Measurements from ENCODE around the gene CPD.
A peak's percentile ranks its signal among the peaks of the same experiment; 100 is the strongest.
"Not testable (repeated sequence)": the region's sequence is repeated elsewhere in the genome, so short reads cannot be mapped to it uniquely, and the experiment has no call there.

The CPD gene

GRCh38 chr17:30378825-30379302 lies at the start of gene CPD:
Gene CPD (plus strand): TSS chr17:30378927. CDS start chr17:30378981, 54 bp downstream.
- peak; percentile 95 for DNase-seq

DNA sequence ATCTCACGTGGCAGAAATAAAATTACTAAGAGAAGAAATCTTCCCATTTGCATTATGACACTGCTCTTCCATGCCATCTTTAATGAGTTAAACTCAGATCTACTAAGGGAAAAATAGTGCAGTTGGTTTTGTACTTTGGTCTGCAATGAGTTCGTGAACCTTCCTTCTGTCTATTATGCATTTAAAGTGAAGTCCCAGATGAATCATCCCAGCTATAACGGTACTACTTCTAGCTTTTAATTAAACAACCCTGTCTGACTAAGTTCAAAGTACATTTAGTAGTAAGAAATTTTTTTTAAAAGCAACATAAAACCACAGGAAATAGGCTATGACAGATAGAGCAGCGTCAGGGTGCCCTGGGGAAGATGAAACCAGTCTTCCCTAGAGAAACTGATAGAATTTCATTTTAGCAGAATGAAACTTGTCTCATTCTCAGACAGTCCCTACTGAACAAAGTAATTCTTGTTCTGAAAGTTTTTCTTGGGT lies 46.6 kb upstream of the CPD start:
- peak; percentile 71 for DNase-seq

- DNase-seq = no peak
These were observed 45.0 kb upstream of the CPD start, which contains the start of gene TMIGD1 for GRCh38 chr17:30333503-30334360. Gene TMIGD1 (minus strand): TSS chr17:30334057. CDS start chr17:30332133, 1,924 bp downstream.

DNA sequence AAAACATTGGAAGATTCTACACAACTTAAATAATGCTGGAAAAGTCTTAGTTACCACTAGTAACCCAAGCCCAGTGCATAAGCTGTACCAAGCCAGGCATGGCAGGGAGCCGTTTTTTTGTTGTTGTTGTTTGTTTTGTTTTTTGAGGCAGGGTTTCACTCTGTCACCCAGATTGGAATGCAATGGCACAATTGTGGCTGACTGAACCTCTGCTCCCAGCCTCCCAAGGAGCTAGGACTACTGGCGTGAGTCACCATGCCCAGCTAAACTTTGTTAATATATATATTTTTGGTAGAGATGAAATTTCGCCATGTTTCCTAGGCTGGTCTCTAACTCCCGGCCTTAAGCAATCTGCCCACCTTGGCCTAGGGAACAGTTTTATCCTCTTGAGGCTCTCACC lies 44.3 kb upstream of the CPD start:
- no peak for DNase-seq

DNA sequence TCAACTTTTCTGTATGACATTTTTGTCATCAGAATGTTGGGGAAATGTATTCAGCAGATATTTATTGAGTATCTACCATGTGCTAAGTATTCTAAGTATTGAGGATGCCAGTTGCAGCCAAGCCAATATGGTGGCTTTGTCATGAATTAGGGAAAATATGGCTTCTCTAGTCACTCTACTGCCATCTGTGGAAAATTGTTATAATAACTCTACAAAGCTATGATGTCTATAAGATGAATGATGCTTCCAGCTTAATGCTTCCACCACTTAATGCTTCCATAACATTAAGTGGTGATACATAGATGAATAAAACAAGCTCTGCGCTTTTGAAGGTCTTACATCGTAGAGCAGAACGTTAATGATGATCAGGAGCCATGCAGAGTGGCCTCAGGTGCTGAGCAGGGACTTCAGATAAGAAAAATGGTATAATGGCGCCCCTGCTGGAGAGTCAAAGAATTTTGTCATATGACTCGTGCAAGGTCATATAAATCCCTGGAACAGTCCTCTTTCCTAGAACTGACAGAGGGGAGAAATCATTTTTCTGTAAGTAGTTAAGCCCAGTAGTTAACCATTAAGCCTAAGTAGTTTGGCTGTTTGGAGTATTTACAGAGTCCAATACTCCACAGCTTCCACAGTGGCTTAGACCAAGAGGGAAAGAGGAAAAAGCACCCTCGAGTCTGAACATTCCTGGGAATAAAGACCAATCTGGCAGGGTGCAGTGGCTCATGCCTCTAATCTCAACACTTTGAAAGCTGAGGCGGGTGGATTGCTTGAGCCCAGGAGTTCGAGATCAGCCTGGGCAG lies 42.2 kb upstream of the CPD start:
- peak; percentile 66 for DNase-seq

DNA sequence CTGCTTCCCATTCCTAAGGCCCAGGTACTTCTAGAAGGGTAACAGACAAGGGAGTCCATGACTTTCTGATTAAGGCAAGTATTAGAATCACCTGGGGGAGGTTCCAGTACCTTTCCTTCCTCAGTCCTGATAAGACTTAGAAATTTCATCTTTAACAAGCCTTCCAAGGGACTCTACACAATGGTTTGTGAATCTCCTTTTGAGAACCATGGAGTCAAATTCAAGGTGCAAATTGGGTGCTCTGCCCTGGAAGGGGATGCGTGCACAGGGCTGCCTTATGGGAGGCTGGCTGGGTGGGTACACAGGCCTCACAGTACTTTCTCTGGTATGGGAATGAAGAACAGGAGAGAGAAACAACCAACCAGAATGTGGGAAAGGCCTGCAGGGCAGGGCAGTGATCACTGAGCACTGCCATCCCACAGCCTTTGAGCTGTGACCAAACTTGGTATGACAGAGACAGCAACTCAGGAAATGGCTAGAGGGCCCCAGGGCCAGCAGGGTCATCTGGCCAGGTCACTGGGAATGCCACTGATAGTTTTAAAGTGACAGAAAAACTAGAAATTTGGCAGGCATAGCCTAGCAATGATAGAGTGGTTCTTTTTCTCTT lies 41.2 kb upstream of the CPD start:
- DNase-seq = peak; percentile 53

DNA sequence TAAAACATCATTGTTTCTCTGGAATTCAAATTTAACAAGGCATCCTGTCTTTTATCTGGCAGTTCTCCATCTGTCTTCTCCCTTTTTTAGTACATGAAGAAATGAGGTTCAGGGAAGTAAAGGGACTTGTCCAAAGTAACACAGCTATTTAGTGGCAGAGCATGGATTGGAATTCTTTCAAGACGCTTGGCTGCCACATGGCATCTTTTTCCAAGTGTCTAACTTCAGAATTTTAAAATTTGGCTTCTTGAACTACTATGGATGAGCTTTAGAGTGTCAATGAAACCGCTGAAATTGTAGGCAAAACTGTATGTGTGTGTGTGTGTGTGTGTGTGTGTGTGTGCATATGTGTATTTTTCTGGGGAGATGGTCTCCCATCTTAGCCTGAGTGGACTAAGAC lies 39.6 kb upstream of the CPD start:
- DNase-seq = no peak

GRCh38 chr17:30340801-30341356 lies 37.8 kb upstream of the CPD start:
- DNase-seq = no peak

- DNase-seq = peak; percentile 29
These were observed 37.0 kb upstream of the CPD start for GRCh38 chr17:30341703-30342249.

- DNase-seq = not testable (repeated sequence)
These were observed 35.5 kb upstream of the CPD start for GRCh38 chr17:30343244-30343643.

DNA sequence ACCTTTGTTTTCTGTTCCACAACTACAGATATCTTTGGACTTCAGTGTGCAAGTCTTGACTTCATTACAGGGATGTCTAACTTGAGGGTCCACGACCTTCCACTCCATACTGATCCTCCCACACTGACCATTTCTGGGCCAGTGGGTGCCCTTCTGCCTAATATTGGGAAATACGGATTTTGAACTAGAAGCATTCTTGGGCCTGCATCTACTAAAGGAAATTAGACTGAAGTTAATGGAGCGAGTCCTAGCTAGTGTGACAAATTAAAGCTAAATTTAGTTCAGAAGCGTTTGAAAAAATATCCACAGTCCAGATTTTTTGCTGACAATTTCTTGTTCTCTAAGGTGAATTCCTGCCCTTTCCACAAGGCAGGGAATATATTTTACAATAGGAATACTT lies 34.9 kb upstream of the CPD start:
- DNase-seq = no peak

- peak; percentile 67 for DNase-seq
These were observed 34.2 kb upstream of the CPD start for GRCh38 chr17:30344283-30345088.

GRCh38 chr17:30345089-30345433 lies 33.7 kb upstream of the CPD start:
- no peak for DNase-seq

- peak; percentile 70 for DNase-seq
These were observed 33.1 kb upstream of the CPD start for GRCh38 chr17:30345527-30346075.

DNA sequence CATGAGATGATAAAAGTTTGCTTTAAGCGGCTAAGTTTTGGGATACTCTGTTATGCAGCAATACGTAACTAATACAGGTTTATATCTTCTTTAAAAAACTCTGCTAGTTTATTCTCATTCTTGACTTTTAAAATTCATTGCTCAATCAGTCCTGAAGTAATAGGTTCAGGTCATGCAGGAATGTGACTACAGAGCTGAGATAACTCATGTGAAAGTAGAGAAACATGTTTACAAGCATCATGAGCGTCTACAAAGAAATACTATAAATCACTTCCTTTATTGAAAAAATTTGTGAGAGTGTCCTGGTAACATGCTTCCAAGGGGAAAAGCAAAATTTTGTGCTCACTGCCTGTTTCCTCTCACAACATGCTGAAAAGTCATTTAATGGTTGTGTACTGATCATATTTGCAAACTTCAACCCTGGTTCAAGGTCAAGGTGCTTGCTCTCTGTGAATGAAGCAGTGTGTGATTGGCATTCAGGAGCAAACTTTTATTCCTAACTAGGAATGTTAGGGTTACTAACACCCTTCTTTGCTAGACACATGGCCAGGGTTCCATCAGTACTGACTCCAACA lies 32.4 kb upstream of the CPD start:
- DNase-seq = peak; percentile 53

- DNase-seq = no peak
These were observed 31.2 kb upstream of the CPD start for GRCh38 chr17:30347488-30347887.

- DNase-seq = no peak
These were observed 29.5 kb upstream of the CPD start for GRCh38 chr17:30349252-30349651.

DNA sequence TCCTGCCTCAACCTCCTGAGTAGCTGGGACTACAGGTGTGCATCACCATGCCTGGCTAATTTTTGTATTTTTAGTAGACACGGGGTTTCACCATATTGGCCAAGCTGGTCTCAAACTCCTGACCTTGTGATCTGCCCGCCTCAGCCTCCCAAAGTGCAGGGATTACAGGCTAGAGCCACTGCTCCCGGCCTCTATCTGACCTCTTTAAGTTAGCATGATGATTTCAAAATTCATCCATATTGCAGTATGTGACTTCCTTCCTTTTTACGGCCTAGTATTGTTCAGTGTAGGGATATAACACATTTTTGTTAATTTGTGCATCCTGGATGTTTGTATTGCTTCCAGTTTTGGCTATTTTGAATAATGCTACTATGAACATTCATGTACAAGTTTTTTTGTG lies 27.5 kb upstream of the CPD start:
- peak; percentile 86 for DNase-seq

- DNase-seq = peak; percentile 89
These were observed 27.0 kb upstream of the CPD start for GRCh38 chr17:30351735-30352134.

DNA sequence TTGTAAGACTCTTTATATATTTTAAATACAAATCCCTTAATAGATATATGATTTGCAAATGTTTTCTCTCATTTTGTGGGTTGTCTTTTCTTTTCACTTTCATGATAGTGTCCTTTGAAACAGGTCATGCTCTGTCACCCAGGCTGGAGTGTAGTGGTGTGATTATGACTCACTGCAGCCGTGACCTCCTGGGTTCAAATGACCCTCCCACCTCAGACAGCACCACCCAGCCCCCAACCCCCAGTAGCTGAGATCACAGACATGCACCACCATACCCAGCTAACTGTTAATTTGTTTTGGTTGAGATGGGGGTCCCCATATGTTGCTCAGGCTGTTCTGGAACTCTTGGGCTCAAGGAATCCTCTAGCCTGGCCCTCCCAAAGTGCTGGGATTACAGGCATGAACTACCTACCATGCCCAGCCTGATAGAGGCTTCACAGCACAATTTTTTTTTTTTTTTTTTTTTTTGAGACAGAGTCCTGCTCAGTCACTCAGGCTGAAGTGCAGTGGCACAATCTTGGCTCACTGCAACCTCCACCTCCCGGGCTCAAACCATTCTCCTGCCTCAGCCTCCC lies 26.4 kb upstream of the CPD start:
- peak; percentile 88 for DNase-seq

DNA sequence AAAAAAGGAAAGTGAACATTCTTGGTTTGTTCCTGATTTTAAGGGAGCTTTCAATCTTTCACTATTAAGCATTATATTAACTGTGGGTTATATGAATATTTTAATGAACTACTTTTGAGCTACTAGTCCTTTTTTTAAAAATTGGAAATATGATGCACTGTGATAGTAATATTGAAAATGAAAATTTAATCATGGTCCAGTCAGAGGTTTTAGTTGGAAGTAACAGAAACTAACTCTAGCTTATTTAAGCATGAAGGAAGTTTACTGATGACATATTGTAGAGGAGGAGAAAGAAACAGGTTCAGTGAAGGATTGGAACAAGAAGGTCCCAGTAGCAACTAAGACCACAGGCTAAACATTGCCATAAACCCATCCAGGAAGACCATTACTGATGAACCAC lies 24.0 kb upstream of the CPD start:
- DNase-seq = peak; percentile 55
